ENCODE measurements around the gene NXPH2. TPM values are rescaled to one million over a fixed set of nuclear protein-coding genes. Genes with fewer than 3 reads are reported as not detected.

The NXPH2 gene
- total RNA-seq, 2 donors from 2014 or later, result not detected

DNA sequence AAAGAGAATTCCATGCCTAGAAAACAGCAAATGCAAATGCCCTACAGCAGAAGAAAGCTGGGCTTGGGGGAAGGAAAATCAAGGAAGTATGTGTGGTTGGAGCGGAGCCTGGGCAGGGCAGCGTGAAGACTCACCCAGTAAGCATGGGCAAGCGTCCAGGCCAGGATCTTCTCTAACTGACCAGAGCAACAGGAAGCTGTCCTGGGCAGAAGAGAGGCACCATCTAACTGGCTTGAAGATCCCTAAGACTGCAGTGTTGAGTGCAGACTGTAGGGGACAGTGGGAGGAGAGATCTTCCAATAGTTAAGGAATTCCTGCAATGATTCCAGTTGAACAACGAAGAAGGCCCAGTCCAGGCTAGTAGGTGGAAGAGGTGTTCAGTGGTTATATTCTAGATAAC is 57.9 kb downstream of the NXPH2 start:
- Histone ChIP-seq H3K36me3 (no peaks in the 10 kb centered on the region), H3K27me3 (replicated peaks; ENCODE audit: insufficient read depth) (no peaks in the 10 kb centered on the region), H3K4me3 (no peak overlapping the region), H3K27ac (no peak overlapping the region), H3K4me1 (ENCODE audit: control insufficient read depth in 1 of 2, low read depth in 2 of 2) (no peaks in the 10 kb centered on the region), H3K9me3 (no peaks in the 10 kb centered on the region)
- no peak for DNase-seq (ENCODE audit: low spot score)
- TF ChIP-seq, protein P1, sequence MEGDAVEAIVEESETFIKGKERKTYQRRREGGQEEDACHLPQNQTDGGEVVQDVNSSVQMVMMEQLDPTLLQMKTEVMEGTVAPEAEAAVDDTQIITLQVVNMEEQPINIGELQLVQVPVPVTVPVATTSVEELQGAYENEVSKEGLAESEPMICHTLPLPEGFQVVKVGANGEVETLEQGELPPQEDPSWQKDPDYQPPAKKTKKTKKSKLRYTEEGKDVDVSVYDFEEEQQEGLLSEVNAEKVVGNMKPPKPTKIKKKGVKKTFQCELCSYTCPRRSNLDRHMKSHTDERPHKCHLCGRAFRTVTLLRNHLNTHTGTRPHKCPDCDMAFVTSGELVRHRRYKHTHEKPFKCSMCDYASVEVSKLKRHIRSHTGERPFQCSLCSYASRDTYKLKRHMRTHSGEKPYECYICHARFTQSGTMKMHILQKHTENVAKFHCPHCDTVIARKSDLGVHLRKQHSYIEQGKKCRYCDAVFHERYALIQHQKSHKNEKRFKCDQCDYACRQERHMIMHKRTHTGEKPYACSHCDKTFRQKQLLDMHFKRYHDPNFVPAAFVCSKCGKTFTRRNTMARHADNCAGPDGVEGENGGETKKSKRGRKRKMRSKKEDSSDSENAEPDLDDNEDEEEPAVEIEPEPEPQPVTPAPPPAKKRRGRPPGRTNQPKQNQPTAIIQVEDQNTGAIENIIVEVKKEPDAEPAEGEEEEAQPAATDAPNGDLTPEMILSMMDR (IDR thresholded peaks at IDR 0.05), result no peak
- ATAC-seq (ENCODE audit: insufficient number of reproducible peaks, low FRiP score, low read depth), result no peak

DNA sequence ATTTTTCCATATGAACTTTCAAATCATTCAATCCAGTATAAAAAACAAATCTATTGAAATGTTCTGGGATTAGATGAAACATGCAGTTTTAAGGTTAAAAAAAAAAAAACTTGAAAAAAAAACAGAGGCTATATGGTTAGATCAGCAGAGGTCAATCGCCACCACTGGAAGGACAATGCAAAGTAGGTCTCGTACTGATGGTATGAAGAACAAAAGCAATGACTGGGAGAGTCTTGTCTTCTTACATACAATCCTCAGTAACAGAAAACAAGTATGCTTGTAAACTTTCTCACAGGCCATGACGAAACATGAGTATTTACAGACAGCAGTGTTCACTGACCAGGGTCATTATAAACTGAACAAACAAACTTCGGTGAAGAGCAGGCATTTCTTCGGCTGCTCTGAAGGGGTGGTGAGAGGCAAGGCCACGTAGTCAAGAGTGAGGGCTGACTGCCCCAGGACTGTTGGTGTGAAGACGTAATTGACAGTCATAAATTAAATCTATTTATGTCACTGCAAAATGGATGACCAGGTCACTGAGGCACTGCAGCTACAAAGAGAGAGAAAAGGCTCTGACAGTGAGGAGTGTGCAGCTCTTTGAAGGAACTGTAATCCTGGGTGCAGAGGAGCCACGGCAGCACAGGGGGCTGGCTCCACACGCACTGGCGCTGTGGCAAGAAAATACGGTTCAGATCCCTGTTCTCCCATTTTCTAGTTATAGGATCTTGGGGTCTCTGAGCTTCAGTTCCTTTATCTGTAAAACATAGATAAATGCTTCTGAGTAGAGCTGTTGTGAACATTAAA is 60.0 kb downstream of the NXPH2 start:
- H3K27me3 ChIP-seq (replicated peaks; ENCODE audit: insufficient read depth), result no peaks in the 10 kb centered on the region
- no peaks in the 10 kb centered on the region for H3K36me3 ChIP-seq
- H3K4me3 ChIP-seq, result no peak overlapping the region
- H3K4me1 ChIP-seq (ENCODE audit: control insufficient read depth in 1 of 2, low read depth in 2 of 2), result no peaks in the 10 kb centered on the region
- no peaks in the 10 kb centered on the region for H3K9me3 ChIP-seq
- TF ChIP-seq, protein P1 (IDR thresholded peaks at IDR 0.05), result no peak
- ATAC-seq (ENCODE audit: insufficient number of reproducible peaks, low FRiP score, low read depth) (no peak), DNase-seq (ENCODE audit: low spot score) (no peak)
- no peak overlapping the region for H3K27ac ChIP-seq

DNA sequence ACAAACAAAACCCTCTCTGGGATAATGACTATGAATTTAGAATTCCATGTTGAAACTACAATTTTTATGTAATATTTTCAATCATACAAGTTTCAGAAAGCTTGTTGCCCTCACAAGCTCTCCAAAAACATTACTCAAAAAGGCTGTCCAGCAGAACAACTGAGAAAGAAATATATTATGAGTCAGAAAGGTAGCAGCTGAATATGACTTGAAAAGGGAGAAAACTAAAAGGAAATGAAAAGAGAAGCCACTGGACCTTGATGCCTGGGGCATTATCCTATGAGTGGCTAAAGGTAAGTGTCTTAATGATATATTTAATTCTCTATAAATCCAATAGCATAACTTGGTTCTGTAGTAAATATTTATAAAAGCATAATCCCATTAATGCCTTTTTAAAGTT is 61.8 kb downstream of the NXPH2 start:
- DNase-seq (ENCODE audit: low spot score) (no peak), ATAC-seq (ENCODE audit: insufficient number of reproducible peaks, low FRiP score, low read depth) (no peak)
- TF ChIP-seq, protein P1 (IDR thresholded peaks at IDR 0.05), result no peak
- Histone ChIP-seq H3K4me3 (no peak overlapping the region), H3K9me3 (no peaks in the 10 kb centered on the region), H3K4me1 (ENCODE audit: control insufficient read depth in 1 of 2, low read depth in 2 of 2) (no peaks in the 10 kb centered on the region), H3K27me3 (replicated peaks; ENCODE audit: insufficient read depth) (no peaks in the 10 kb centered on the region), H3K36me3 (no peaks in the 10 kb centered on the region), H3K27ac (no peak overlapping the region)

DNA sequence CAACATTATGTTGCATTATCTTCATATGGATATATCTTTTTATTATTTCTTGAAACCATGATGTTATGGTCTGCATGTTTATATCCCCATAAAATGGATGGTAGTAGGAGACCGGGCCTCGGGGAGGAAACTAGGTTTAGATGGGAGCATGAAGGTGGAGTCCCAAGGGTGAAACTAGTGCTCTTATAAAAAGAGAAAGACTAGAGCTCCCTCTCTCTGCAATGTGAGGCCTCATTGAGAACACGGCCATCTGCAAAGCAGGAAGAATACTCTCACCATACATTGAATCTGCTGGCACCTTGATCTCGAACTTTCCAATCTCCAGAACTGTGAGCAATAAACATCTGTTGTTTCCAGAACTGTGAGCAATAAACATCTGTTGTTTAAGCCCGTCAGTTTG is 64.0 kb downstream of the NXPH2 start:
- Histone ChIP-seq H3K9me3 (no peaks in the 10 kb centered on the region), H3K36me3 (no peaks in the 10 kb centered on the region), H3K27ac (no peak overlapping the region), H3K4me3 (no peak overlapping the region), H3K4me1 (ENCODE audit: control insufficient read depth in 1 of 2, low read depth in 2 of 2) (no peaks in the 10 kb centered on the region), H3K27me3 (replicated peaks; ENCODE audit: insufficient read depth) (no peaks in the 10 kb centered on the region)
- ATAC-seq (ENCODE audit: insufficient number of reproducible peaks, low FRiP score, low read depth) (no peak), DNase-seq (ENCODE audit: low spot score) (no peak)
- TF ChIP-seq, protein P1 (IDR thresholded peaks at IDR 0.05), result no peak

DNA sequence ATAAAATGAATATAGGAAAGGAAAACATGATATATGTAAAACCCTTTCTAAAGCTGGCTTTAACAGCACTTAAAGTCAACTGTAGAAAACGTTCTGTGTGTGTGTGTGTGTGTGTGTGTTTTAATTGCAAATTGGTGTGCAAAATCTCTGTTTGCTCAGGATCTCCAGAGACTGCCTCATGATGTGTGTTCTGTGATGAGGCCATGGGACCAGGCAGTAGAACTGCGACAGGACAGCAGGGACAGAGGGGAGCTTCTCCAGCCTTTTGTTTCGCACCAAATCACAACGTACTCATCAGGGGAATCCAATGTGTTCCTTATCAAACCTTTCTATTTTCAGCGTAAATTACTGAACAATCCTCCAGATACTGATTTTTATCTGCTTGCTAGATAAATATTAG is 66.7 kb downstream of the NXPH2 start:
- H3K27ac ChIP-seq, result no peak overlapping the region
- no peaks in the 10 kb centered on the region for H3K27me3 ChIP-seq (replicated peaks; ENCODE audit: insufficient read depth)
- DNase-seq (ENCODE audit: low spot score) (no peak), ATAC-seq (ENCODE audit: insufficient number of reproducible peaks, low FRiP score, low read depth) (no peak)
- H3K4me3 ChIP-seq, result no peak overlapping the region
- H3K36me3 ChIP-seq, result no peaks in the 10 kb centered on the region
- H3K4me1 ChIP-seq (ENCODE audit: control insufficient read depth in 1 of 2, low read depth in 2 of 2), result peaks cover 6 to 7% of the 10 kb centered on the region in 2 donors
- no peaks in the 10 kb centered on the region for H3K9me3 ChIP-seq
- TF ChIP-seq, protein P1 (IDR thresholded peaks at IDR 0.05), result no peak

Data from thoracic aorta (tissue), 2 donors.